Mesodermal cell (in vitro differentiated cells): Measurements from ENCODE around the gene TOP2B.

Experiments
- H3K27ac ChIP-seq: 2 replicates; pipeline ENCODE4 v1.7.0; 2013; ENCODE audit warnings: mild to moderate bottlenecking, low read depth, low read length, moderate library complexity; ENCODE audit not compliant: severe bottlenecking
- H3K36me3 ChIP-seq: 2 replicates; pipeline ENCODE4 v1.7.1; 2013; ENCODE audit warnings: mild to moderate bottlenecking, low read length, moderate library complexity; ENCODE audit not compliant: control insufficient read depth, insufficient read depth
- H3K4me1 ChIP-seq: one replicate; pipeline ENCODE4 v1.7.1; 2013; ENCODE audit warnings: mild to moderate bottlenecking, low read length; ENCODE audit not compliant: insufficient read depth, control insufficient read depth, poor library complexity, severe bottlenecking
- H3K4me3 ChIP-seq: 2 replicates; pipeline ENCODE4 v1.7.0; 2013; ENCODE audit warnings: low read length, control low read depth, mild to moderate bottlenecking; ENCODE audit not compliant: insufficient read depth, poor library complexity, severe bottlenecking; ENCODE audit errors: extremely low read depth
- H3K9me3 ChIP-seq: 2 replicates; pipeline ENCODE4 v1.7.1; 2013; ENCODE audit warnings: mild to moderate bottlenecking, low read length, moderate library complexity; ENCODE audit not compliant: control insufficient read depth
- WGBS, 2 experiments: methylation state at CpG; one replicate each; pipeline ENCODE4 v1.1.5; 2013; ENCODE audit warnings: missing lambda C conversion rate in 2 of 2; ENCODE audit not compliant: insufficient coverage in 2 of 2; 5-methylcytosine and 5-hydroxymethylcytosine counted together

TOP2B gene

GRCh38 chr3:25618028-25618427 is 46.7 kb downstream of the TOP2B start:
- Histone ChIP-seq H3K4me1 (no peaks in the 10 kb centered on the region), H3K36me3 (peaks cover 49% of the 10 kb centered on the region), H3K4me3 (no peak overlapping the region), H3K9me3 (no peaks in the 10 kb centered on the region), H3K27ac (no peak overlapping the region)

DNA sequence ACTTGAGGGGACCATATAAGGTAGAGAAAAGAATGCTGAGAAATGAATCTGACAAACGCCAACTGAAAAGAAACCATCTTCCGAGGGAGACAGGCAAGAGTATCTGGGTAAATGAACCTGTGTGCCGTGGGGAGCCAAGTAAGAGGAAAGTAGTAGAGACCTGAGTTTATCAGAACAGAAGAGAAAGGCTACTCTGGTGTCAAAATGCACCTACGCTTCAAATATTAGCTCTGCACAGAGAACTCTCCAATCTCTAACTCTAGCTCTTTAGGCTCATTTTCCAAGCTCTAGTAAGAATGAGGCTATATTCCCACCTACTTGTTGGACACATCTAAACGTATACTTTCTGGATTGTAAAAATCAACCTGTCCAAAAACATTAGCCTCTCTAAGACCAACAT is 53.5 kb downstream of the TOP2B start:
- Histone ChIP-seq H3K4me3 (no peak overlapping the region), H3K9me3 (no peaks in the 10 kb centered on the region), H3K36me3 (peaks cover 70% of the 10 kb centered on the region), H3K27ac (no peak overlapping the region), H3K4me1 (no peaks in the 10 kb centered on the region)
- 93 to 95% methylated on average over 4 to 5 of the region's 5 CpGs for WGBS, 2 experiments

GRCh38 chr3:25610779-25611178 is 53.9 kb downstream of the TOP2B start:
- Histone ChIP-seq H3K4me1 (no peaks in the 10 kb centered on the region), H3K4me3 (no peak overlapping the region), H3K36me3 (peaks cover 70% of the 10 kb centered on the region), H3K27ac (no peak overlapping the region), H3K9me3 (no peaks in the 10 kb centered on the region)

DNA sequence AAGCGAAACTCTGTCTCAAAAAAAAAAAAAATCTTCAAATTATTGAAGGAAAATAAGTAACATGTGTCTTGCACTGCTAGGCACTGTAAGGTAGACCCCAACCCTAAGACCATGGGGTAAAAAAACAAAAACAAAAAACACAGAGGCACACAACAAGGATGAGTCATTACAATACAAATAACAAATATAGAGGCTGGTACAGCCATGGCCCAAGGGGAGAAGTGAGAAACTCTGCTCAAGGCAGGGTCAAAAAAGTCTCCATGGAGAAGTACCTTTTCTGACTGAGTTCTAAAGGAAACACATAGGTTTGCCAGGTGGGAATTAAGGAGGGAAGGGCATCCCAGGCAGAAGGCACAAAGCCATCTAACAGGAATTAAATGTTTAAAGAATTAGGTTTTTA is 54.5 kb downstream of the TOP2B start:
- H3K4me3 ChIP-seq = no peak overlapping the region
- no peaks in the 10 kb centered on the region for H3K9me3 ChIP-seq
- no peaks in the 10 kb centered on the region for H3K4me1 ChIP-seq
- no peak overlapping the region for H3K27ac ChIP-seq
- WGBS, 2 experiments = no CpG with 5 or more reads among the region's 1 CpG
- peaks cover 67% of the 10 kb centered on the region for H3K36me3 ChIP-seq

GRCh38 chr3:25604107-25604805 is 60.5 kb downstream of the TOP2B start:
- Histone ChIP-seq H3K27ac (peak overlapping the region; percentile 46), H3K4me3 (no peak overlapping the region), H3K36me3 (peaks cover 65% of the 10 kb centered on the region), H3K4me1 (peaks cover 9% of the 10 kb centered on the region), H3K9me3 (no peaks in the 10 kb centered on the region)
- WGBS, 2 experiments = no CpG with 5 or more reads among the region's 5 CpGs

GRCh38 chr3:25603703-25604102 is 61.0 kb downstream of the TOP2B start:
- 89% methylated on average over 1 of the region's 1 CpG; no CpG with 5 or more reads in 1 of the 2 experiments for WGBS, 2 experiments
- H3K4me1 ChIP-seq = peaks cover 9% of the 10 kb centered on the region
- no peaks in the 10 kb centered on the region for H3K9me3 ChIP-seq
- H3K27ac ChIP-seq = peak overlapping the region; percentile 46
- H3K4me3 ChIP-seq = no peak overlapping the region
- peaks cover 65% of the 10 kb centered on the region for H3K36me3 ChIP-seq

DNA sequence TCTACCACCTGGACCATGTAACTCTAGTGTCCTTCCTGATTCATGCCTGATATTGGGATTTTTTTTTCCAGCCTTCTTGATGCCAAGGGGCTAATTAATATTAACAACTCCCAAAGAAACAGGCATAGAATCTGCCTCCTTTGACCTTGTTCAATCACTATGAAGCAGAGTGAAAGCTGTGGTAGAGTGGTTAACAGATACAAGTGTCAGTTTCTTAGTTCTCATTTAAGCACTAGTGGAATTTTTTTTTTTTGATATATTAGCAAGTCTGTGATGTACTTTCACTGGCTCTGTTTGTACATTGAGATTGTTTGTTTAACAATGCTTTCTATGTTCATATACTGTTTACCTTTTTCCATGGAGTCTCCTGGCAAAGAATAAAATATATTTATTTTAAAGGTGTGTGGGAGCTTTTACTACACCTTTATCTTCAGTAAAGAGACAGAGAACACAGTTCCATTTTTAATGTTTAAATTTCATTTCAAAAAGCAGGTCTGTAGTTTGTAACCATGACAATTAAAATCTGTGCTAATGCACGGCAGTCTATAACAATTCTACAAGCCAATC is 67.1 kb downstream of the TOP2B start:
- H3K36me3 ChIP-seq = peaks cover 58% of the 10 kb centered on the region
- H3K4me1 ChIP-seq = peaks cover 13% of the 10 kb centered on the region
- no peak overlapping the region for H3K4me3 ChIP-seq
- no peaks in the 10 kb centered on the region for H3K9me3 ChIP-seq
- WGBS, 2 experiments = no CpG with 5 or more reads among the region's 1 CpG
- H3K27ac ChIP-seq = no peak overlapping the region

DNA sequence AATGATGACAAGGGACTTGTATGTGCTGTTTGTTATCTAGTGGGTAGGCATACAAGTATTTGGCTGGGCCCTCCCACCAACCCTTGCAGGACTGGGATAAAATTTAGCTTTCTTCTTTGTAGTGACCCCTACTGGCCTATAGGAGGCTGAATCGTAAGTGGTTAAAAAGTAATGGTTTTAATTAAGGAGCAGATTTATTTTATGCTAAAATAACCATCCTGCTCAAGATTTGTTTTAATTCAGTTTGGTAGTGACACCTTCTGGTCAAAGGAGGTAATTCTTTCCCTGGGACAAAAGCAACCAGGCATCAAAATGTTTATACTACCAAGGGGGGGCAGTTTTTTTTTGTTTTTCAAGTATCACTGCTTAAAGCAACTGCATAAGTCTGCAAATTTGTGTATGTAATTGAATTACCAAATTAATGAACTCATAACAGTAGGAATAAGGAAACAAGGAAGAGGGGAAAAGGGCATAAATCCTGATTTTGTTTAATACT is 70.7 kb downstream of the TOP2B start:
- peaks cover 18% of the 10 kb centered on the region for H3K4me1 ChIP-seq
- H3K4me3 ChIP-seq = no peak overlapping the region
- no peaks in the 10 kb centered on the region for H3K9me3 ChIP-seq
- no peak overlapping the region for H3K27ac ChIP-seq
- H3K36me3 ChIP-seq = peaks cover 28% of the 10 kb centered on the region
- WGBS, 2 experiments = no CpG with 5 or more reads among the region's 1 CpG

DNA sequence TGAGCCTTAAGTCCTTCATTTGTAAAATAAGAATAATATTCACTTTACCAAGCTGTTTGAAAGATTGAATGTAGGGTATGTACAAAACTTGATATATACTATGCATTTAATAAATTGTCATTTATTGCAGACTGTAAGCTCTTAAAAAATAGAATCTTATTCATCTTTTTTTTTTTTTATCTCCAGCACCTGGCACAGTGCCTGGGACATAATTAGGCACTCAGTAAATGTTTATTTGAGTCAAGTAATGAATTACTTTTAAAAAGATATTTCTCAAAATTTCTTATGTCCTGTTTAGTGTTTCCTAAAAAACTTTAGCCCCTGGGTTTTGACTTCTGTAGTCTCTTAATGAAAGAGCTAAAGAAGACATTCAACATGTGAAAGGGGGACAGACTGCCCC is 71.7 kb downstream of the TOP2B start:
- Histone ChIP-seq H3K9me3 (peaks cover 1% of the 10 kb centered on the region), H3K4me3 (no peak overlapping the region), H3K4me1 (peaks cover 23% of the 10 kb centered on the region), H3K36me3 (peaks cover 17% of the 10 kb centered on the region), H3K27ac (peak overlapping the region; percentile 52)

- peaks cover 14% of the 10 kb centered on the region for H3K36me3 ChIP-seq
- no peak overlapping the region for H3K4me3 ChIP-seq
- peaks cover 4% of the 10 kb centered on the region for H3K9me3 ChIP-seq
- H3K4me1 ChIP-seq = peaks cover 23% of the 10 kb centered on the region
- 63 to 93% methylated on average over 1 to 2 of the region's 3 CpGs for WGBS, 2 experiments
- H3K27ac ChIP-seq = peak overlapping the region; percentile 52
Observed at GRCh38 chr3:25592510-25592968, 72.2 kb downstream of the TOP2B start.

- no peaks in the 10 kb centered on the region for H3K36me3 ChIP-seq
- WGBS, 2 experiments = 88 to 92% methylated on average over 3 to 6 of the region's 8 CpGs
- H3K4me1 ChIP-seq = peaks cover 23% of the 10 kb centered on the region
- H3K27ac ChIP-seq = peak overlapping the region; percentile 58
- H3K9me3 ChIP-seq = peaks cover 4% of the 10 kb centered on the region
- no peak overlapping the region for H3K4me3 ChIP-seq
Observed at GRCh38 chr3:25589783-25590258, 74.9 kb downstream of the TOP2B start.
